ENCODE results near the gene NKX1-1.
A peak's percentile ranks its signal among the peaks of the same experiment; 100 is the strongest.

The NKX1-1 gene

GRCh38 chr4:1361431-1361830 is 44.8 kb downstream of the NKX1-1 start:
- no peak for DNase-seq

- no peak for DNase-seq
These were observed 45.6 kb downstream of the NKX1-1 start for GRCh38 chr4:1360423-1361283.

- DNase-seq = no peak
These were observed 46.3 kb downstream of the NKX1-1 start for GRCh38 chr4:1359976-1360375.

DNA sequence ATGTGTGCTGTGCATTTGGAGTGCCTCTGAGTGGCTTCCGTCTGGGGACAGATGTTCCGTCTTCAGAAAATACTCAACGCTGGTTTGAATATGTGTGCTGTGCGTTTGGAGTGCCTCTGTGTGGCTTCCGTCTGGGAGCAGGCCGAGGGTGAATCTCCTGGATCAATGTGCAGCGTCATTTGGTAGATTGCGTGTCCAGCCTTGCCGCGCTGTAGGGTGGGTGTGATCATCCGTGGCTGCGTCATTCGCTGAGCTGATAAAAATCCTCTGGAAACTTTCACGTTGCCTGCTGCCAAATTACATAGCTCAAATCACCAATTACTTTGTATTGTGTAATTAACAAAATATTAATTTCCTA is 47.1 kb downstream of the NKX1-1 start:
- DNase-seq = no peak

GRCh38 chr4:1358421-1359143 is 47.7 kb downstream of the NKX1-1 start:
- no peak for DNase-seq

- peak in 37 of 56 donors; percentile 7 to 82 (median 43) for DNase-seq
These were observed 48.6 kb downstream of the NKX1-1 start for GRCh38 chr4:1357356-1358248.

DNA sequence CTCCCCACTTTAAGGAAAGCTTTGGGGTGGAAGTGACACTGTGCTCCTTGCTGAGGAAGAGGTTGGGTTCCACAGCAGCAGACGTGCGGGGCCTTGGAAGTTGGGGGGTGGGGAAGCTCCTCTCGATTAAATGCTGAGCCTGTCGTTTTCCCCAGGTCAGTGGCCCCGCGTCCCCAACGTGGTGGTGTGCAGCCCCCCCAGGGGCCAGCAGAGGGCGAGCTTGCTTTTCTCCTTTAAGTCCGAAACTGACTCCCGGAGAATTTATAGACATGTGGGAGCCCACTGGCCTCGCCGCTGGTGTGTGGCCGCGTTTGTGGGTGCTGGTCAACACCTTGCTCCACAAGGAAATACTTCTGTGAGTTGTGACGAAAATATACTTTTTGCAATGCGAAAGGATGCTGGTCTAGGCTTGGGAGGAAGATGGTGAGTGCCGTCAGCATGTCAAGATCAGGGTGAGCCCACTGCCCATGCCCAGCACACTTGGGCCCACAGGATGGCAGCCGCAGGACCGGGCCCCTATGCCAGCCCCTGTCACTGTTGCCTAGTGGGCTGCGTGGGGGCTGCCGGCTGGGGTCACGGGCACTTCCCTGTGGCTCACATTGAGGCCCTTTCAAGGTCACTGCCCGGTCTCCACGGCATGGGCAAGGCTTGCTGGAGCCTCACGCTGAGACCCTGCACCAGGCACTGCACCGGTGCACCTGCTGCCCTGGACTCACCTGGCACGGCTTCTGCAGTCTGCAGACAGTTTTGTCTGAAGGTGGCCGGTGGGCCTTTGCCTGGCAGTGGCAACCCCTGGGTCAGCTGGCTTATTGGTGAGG is 49.9 kb downstream of the NKX1-1 start:
- peak in 31 of 56 donors; percentile 2 to 75 (median 29) for DNase-seq

DNA sequence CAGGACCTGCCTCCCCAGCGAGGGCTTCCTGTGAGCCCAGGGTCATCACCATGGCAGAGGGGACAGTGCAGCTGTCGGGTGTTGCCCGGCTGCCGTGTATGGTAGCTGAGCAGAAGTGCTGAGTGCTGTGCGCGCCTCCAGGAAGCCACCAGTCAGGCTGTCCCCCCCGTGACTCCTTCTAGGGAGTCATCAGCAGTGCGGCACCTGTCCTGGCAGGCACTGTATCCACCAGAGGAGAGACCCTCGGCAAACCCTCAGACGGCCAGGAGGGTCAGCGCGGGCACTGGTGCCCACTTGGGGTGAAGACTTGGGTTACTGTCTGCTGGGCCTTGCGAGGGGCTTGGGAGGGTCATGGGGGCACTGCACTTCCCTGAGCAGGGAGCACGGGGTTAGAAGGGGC is 50.9 kb downstream of the NKX1-1 start:
- no peak for DNase-seq

DNA sequence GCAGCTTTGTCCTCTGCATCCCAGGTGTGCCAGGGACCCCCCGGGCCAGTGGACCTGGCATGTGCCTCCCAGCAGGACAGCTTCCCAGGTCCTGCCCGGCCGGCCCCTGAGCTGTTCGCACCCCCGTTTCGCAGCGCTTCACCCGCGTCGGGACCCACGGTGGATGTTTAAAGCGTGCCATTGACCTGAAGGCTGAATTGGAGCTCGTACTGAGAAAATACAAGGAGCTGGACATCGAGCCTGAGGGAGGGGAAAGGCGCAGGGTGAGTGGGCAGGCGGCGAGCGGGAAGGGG is 51.3 kb downstream of the NKX1-1 start:
- DNase-seq = no peak

DNA sequence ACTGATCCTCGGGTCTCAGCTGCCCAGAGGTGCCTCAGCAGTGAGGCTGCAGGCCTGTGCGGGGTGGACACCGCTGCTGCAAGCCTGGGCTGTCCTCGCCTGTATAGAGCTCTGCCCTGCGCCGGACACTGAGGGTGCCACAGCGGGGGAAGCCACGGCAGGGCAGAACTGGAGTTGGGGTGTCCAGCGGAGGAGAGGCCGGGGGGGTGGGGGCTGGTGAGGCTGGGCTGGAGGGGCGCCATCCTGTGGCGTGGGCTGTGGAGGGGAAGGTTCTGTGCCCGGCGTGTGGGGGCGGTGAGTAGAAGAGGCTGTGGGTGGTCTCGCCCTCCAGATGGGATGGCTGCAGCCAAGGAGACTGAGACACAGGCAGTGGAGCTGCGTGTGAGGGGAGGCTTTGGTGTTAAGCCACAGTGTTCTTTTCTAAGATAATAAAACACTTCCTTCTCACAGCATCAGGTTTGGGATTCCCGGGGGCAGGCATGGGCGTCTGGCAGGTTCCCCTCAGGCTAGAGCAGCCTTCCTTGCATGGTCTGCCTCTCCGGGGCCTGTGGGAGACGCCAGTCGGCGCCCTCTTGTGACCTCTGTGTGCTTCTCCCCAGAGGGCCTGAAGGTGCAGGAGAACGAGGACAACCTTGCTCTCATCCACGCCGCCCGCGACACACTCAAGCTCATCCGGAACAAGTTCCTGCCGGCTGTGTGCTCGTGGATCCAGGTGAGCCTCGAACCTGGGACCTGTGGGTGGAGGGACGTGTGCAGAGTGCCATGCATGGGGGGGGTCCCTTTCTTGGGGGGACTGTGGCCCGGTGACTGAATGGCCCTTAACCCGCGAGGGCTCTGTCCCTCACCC is 51.9 kb downstream of the NKX1-1 start:
- DNase-seq = peak in 1 of 56 donors; percentile 14

DNA sequence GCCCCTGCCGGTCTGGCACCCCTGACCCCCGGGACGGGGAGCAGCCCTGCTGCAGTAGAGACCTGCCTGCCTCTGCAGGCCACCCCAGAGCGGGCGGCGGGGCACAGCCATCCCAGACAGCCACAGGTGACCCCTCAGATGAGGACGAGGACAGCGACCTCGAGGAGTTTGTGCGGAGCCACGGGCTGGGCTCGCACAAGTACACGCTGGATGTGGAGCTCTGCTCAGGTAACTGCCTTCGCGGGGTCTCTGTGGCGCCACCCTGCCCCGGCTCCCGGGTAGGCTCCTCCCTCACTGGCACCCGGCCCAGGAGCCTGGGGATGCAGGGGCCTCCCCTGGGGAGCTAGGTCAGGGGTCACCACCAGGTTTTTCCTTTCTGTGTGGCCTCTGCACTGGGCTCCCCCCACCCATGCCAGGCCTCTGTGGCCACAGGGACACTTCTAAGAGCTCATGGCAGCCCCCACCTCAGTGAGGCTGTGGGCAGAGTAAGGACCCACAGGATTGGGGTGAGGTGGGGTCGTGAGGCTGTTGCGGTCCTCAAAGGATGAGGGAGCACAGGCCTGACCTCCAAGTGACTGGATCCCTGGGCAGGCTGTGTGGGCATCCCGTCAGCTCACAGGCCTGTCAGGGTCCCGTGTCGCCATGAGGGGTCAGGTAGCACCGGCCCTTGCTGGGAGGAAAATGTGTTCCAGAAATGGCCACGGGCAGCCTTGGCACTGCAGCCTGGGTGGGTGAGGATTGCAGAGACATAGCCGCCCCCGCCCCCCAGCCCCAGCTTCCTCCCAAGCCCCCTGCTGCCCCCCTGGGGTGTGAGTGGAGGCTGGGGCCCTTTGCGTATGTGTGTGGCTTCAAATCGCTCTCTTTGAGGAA is 52.8 kb downstream of the NKX1-1 start:
- DNase-seq = no peak

All from amygdala (tissue), 56 donors.